HG03139 (cell line): ENCODE measurements around the gene KIF18B.

ENCODE experiments used
- ATAC-seq: cut with Tn5 transposase; IDR thresholded peaks from one replicate; pipeline ENCODE4 v1.9.1; 2021; ENCODE audit not compliant: unreplicated experiment

The KIF18B gene

GRCh38 chr17:44906010-44906646 lies 41.4 kb downstream of the KIF18B start:
- ATAC-seq: no peak

DNA sequence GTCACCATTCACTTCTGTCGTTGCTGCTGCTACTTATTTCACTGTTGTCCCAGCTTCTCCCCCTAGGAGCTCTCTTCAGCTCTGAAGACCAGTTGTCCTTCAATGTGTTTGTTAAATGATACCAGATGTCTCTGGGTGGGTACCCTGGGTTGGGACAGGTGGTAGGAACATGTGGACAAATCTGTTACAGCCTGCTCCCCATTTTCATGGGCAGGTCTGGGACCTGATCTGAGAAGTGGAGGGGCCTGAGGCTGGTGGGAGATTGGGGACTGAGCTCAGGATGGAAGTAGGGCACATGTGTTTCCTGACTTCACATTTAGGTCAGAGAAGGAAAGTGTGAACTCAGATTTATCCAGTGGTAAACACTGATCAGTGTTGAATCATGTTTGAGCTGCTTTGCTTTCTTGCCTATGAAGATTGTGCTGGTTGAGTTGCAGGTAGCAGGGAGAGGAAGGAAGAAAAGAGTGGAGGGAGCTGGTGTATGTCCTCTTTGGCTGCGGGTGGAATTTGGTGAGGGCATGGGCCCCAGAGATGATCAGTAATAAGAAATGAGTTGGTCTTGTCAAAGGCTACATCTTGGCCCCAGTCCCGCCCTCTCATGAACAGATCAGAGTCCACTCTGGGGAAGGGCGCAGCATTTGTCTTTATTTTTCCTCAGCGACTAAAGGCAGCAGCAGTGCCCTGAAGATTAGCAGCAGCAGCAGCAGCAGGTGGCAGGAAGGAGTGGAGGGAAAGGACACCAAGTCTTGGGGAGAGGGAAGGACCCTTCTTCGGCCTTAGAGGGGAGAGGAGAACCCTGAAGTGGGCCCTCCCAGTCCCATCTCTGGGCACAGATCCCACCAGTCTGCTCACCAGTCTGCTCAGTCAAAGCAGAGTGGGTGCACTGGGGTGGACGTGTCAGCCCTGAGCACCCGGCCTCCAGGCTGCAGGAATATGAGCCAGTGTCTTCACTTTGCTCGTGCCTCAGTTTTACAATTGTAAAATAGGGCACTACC lies 42.3 kb downstream of the KIF18B start:
- ATAC-seq: no peak

- no peak for ATAC-seq
Measured at GRCh38 chr17:44904001-44904984, 43.3 kb downstream of the KIF18B start.

DNA sequence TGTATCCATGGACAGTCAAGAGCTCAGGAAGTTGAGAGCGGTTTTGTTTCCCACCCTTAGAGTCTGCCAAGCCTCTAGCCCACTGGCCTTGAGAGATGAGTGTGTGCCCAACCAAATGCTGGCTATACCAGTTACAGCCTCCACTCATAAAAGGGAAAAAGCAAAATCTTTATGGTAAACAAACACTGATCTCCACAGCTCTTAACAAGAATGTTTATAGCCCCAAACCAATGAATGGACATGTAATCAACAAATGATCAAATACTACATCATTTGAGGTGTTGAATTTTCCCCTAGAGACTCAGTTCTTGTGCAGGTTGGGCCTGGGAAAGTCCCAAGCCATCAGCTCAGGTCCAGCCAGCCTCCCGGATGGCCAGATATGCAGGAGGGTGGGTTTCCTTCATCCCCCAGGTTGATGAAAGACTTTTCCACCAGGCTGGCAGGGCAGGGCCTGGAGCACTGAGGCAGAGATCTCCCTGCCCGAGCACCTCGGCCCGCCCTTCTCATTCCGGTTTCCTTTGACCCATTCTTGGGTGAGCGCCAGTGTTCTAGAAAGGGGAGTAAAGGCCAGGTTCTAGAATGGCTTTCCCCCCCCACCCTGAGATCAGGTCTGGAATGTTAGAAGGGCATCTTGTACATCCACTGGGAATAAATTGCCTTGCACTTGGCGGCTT lies 44.4 kb downstream of the KIF18B start:
- no peak for ATAC-seq

DNA sequence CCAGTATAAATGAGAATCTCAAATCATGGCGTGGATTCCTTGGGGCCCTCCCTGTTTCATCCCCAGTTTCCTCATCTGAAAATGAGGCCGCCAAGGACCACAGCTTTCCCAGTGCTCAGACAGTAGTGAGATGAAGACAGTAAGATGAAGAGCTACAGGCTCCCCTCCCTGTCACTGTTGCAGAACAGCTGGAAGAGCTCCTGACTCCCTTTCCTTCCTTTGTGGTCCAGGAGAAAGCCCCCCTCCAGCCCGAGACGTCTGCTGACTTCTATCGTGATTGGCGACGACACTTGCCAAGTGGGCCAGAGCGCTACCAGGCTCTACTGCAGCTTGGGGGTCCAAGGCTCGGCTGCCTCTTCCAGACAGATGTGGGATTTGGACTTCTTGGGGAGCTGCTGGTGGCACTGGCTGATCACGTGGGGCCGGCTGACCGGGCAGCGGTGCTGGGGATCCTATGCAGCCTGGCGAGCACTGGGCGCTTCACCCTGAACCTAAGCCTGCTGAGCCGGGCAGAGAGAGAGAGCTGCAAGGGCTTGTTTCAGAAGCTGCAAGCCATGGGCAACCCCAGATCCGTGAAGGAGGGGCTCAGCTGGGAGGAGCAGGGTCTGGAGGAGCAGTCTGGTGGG lies 45.3 kb downstream of the KIF18B start:
- no peak for ATAC-seq

- ATAC-seq: no peak
Measured at GRCh38 chr17:44901411-44901921, 46.1 kb downstream of the KIF18B start.

DNA sequence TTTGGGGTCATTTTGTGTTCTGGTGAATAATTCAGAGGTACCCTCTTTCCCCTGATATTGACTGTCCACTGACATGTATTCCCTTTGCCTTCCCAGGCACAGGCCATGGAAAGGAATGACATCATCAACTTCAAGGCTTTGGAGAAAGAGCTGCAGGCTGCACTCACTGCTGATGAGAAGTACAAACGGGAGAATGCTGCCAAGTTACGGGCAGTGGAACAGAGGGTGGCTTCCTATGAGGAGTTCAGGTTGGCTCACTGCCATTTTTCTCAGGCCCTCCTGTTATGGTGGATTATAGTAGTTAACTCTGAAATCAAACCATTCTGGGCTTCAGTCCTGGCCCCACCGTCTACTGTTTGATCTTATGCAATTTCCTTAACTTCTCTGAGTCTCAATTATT lies 46.7 kb downstream of the KIF18B start:
- no peak for ATAC-seq

GRCh38 chr17:44899074-44899782 lies 48.3 kb downstream of the KIF18B start, which contains the start of gene EFTUD2:
Gene EFTUD2 (minus strand): TSS chr17:44899445. CDS start chr17:44894521, 4,924 bp downstream.
- peak; percentile 60 for ATAC-seq

DNA sequence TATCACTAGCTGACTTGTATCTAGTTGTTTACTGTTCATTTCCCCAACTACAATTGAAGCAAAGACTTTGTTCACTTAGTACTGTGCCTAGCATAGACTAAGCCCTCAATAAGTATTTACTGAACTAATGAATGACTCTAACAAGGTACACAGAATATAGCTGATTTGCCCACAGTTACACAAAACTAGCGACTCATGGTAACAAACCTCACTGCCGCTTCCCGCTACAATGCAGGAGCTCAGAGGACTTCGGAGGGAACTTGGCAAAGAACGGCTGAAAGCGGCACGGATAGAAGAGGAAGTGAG lies 48.9 kb downstream of the KIF18B start:
- ATAC-seq: no peak

GRCh38 chr17:44894642-44895041 lies 52.9 kb downstream of the KIF18B start:
- no peak for ATAC-seq

GRCh38 chr17:44892250-44892649 lies 55.3 kb downstream of the KIF18B start:
- ATAC-seq: no peak

- no peak for ATAC-seq
Measured at GRCh38 chr17:44889003-44889402, 58.6 kb downstream of the KIF18B start.

GRCh38 chr17:44887971-44888954 lies 59.3 kb downstream of the KIF18B start:
- ATAC-seq: no peak

- no peak for ATAC-seq
Measured at GRCh38 chr17:44887016-44887415, 60.6 kb downstream of the KIF18B start.

GRCh38 chr17:44884941-44885340 lies 62.6 kb downstream of the KIF18B start:
- no peak for ATAC-seq

- ATAC-seq: no peak
Measured at GRCh38 chr17:44881145-44881544, 66.4 kb downstream of the KIF18B start.

DNA sequence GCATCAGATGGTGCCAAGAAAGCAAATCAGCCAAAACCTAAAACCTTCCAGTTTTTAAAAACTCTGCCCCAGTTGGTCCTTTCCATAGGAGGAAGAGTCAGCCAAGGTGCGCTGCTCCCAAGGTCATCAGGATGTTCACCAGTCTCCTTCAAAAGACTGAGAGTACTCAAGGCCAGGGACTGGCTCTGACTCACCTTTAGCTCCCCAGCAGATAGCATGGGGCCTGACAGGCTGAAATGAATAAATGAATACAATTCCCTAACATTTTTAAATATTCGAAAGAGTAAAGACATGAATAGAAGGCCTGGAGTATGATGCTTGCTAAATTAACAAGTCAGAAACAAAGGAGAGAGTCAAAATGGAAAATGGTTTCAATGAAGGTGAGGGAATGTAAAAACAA lies 67.5 kb downstream of the KIF18B start:
- ATAC-seq: no peak

DNA sequence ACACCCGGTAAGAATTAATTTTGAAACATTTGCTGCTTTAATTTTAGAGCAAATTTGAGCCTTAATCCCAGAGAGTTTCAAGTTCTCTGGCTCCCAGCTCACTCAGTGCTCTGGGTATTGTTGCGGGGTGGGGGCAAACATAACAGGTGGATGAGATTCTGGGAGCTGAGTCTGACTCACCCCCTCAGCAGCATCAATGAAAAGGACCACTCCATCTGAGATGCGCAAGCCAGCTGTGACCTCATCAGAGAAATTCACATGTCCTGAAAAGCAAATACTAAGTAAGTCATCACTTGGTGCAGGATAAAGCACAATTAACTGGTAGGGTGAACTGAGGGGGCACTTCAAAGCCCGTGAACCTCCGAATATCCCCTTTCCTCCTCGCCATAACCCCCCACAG lies 68.2 kb downstream of the KIF18B start:
- ATAC-seq: no peak
